GM12878 (cell line): ENCODE measurements around the gene PHEX. TPM values are rescaled to one million over a fixed set of nuclear protein-coding genes. Genes with fewer than 3 reads are reported as not detected.

ENCODE experiments used
- ATAC-seq: fragments of 200-7000 bp; cut with Tn5 transposase; 3 replicates; pipeline ENCODE4 v1.9.1; 2020; ENCODE audit warnings: mild to moderate bottlenecking, moderate library complexity
- BruUV-seq: library from RNA; stranded (reverse); fragments of 400-500 nt; replicated peaks from 2 replicates; lab custom pipeline; 2021; lab: Mats Ljungman, UMichigan
- CTCF ChIA-PET: fragments of 300-600 bp; sonication (Branson Sonifier 250); formaldehyde crosslinking; extraction: SDS; loops from one replicate; lab custom pipeline; 2021; ENCODE audit warnings: inconsistent platforms; lab: Yijun Ruan, JAX
- POLR2A ChIA-PET: fragments of 350-600 bp; formaldehyde crosslinking; extraction: SDS; loops from one replicate; lab custom pipeline; 2021; ENCODE audit warnings: inconsistent platforms; lab: Charles Lee
- RAD21 ChIA-PET: fragments of 300-600 bp; sonication (Branson Sonifier 250); formaldehyde crosslinking; loops from one replicate; lab custom pipeline; 2023; ENCODE audit warnings: antibody characterized with exemption; ENCODE audit not compliant: unreplicated experiment; lab: Charles Lee
- SMC1A ChIA-PET: fragments of 300-600 bp; sonication (Branson Sonifier 250); formaldehyde crosslinking; loops from one replicate; lab custom pipeline; 2023; ENCODE audit not compliant: unreplicated experiment, uncharacterized antibody; lab: Charles Lee
- DNase-seq: peaks from one replicate; pipeline ENCODE4 v3.0.0-alpha.2; 2011; ENCODE audit warnings: low read depth, low spot score
- FAIRE-seq: peaks from 3 replicates; lab custom pipeline; 2011; peaks lifted over from hg19 to GRCh38; lab: Jason Lieb, UNC
- H2AFZ ChIP-seq: 2 replicates; pipeline ENCODE4 v1.6.0; 2011; ENCODE audit warnings: low read depth, low read length, control low read depth; ENCODE audit not compliant: control insufficient read depth
- H3K27ac ChIP-seq: 2 replicates; pipeline ENCODE4 v1.5.1; 2011; ENCODE audit warnings: control low read depth; ENCODE audit not compliant: control insufficient read depth, insufficient read depth
- H3K27me3 ChIP-seq, 2 experiments: replicated peaks in 1 of 2; 2 replicates each; pipeline versions ENCODE4 v1.6.0 to v1.6.1; 2011; ENCODE audit warnings: low read length in 1 of 2; ENCODE audit not compliant: control insufficient read depth in 2 of 2, insufficient read depth in 2 of 2
- H3K36me3 ChIP-seq, 2 experiments: 2 replicates each; pipeline ENCODE4 v1.5.1; 2011; ENCODE audit warnings: low read length in 1 of 2; ENCODE audit not compliant: control insufficient read depth in 2 of 2, insufficient read depth in 2 of 2
- H3K4me1 ChIP-seq: 2 replicates; pipeline ENCODE4 v1.6.1; 2011; ENCODE audit warnings: mild to moderate bottlenecking, low read length, moderate library complexity, mixed read lengths; ENCODE audit not compliant: control insufficient read depth, insufficient read depth
- H3K4me2 ChIP-seq: 2 replicates; pipeline ENCODE4 v1.6.0; 2011; ENCODE audit warnings: control low read depth; ENCODE audit not compliant: control insufficient read depth, insufficient read depth
- H3K4me3 ChIP-seq: fragments of 200-600 bp; sonication (generic); 2 replicates; pipeline ENCODE4 v1.5.1; 2016
- H3K79me2 ChIP-seq: 2 replicates; pipeline ENCODE4 v1.6.0; 2011; ENCODE audit warnings: low read length; ENCODE audit not compliant: control insufficient read depth, insufficient read depth
- H3K9ac ChIP-seq: 2 replicates; pipeline ENCODE4 v1.8.0; 2011; ENCODE audit warnings: low read length, control low read depth, mixed read lengths; ENCODE audit not compliant: control insufficient read depth, insufficient read depth
- H3K9me3 ChIP-seq: replicated peaks from 3 replicates; pipeline ENCODE4 v1.5.1; 2011; ENCODE audit warnings: mild to moderate bottlenecking, low read length; ENCODE audit not compliant: control insufficient read depth, insufficient read depth
- H4K20me1 ChIP-seq: 2 replicates; pipeline ENCODE4 v1.6.0; 2011; ENCODE audit not compliant: control insufficient read depth, insufficient read depth
- ATF7 ChIP-seq: fragments of 450-650 bp; IDR thresholded peaks from 2 replicates; pipeline ENCODE4 v1.6.1; 2016; ENCODE audit warnings: low read depth, mild to moderate bottlenecking
- EZH2 ChIP-seq: IDR thresholded peaks from 2 replicates; pipeline ENCODE4 v1.6.1; 2012; ENCODE audit warnings: low read depth, mild to moderate bottlenecking, control low read depth, inconsistent platforms, low read length, borderline replicate concordance; ENCODE audit not compliant: control insufficient read depth
- IKZF1 ChIP-seq: fragments of 450-650 bp; conservative IDR thresholded peaks from 2 replicates; pipeline ENCODE4 v1.6.1; 2017; ENCODE audit warnings: antibody characterized with exemption, mild to moderate bottlenecking
- IKZF2 ChIP-seq, 2 experiments: fragments of 450-650 bp; IDR thresholded peaks; 2 replicates each; pipeline ENCODE4 v1.6.1; 2017; ENCODE audit warnings: mild to moderate bottlenecking in 2 of 2, moderate library complexity in 2 of 2
- IRF4 ChIP-seq: IDR thresholded peaks from 2 replicates; pipeline ENCODE4 v1.6.1; 2011; ENCODE audit warnings: low read depth, low read length
- NBN ChIP-seq: fragments of 450-650 bp; IDR thresholded peaks from 2 replicates; pipeline ENCODE4 v1.6.1; 2016
- NFYB ChIP-seq: IDR thresholded peaks from 2 replicates; pipeline ENCODE4 v1.6.1; 2011; ENCODE audit warnings: low read depth, mild to moderate bottlenecking, low read length, improper control_type of control experiment, moderate library complexity; ENCODE audit not compliant: insufficient read depth
- RAD21 ChIP-seq: IDR thresholded peaks from 2 replicates; pipeline ENCODE4 v1.6.1; 2011; ENCODE audit warnings: mild to moderate bottlenecking, low read depth, low read length, moderate library complexity; ENCODE audit not compliant: insufficient read depth
- RELB ChIP-seq: fragments of 450-650 bp; IDR thresholded peaks from 2 replicates; pipeline ENCODE4 v1.6.1; 2017; ENCODE audit warnings: low read depth, mild to moderate bottlenecking, moderate library complexity
- SMC3 ChIP-seq: IDR thresholded peaks from 2 replicates; pipeline ENCODE4 v1.6.1; 2011; ENCODE audit warnings: low read length, improper control_type of control experiment, borderline replicate concordance
- SP1 ChIP-seq: IDR thresholded peaks from one replicate; pipeline ENCODE4 v1.6.1; 2011; ENCODE audit warnings: low read depth, low read length
- SRF ChIP-seq, 2 experiments: IDR thresholded peaks; 2 replicates each; pipeline ENCODE4 v1.6.1; 2011; ENCODE audit warnings: low read depth in 2 of 2, low read length in 2 of 2, mild to moderate bottlenecking in 1 of 2, moderate library complexity in 1 of 2
- SUPT20H ChIP-seq: IDR thresholded peaks from 2 replicates; pipeline ENCODE4 v1.6.1; 2011; ENCODE audit warnings: low read depth, mild to moderate bottlenecking, low read length, moderate library complexity, borderline replicate concordance; ENCODE audit not compliant: control insufficient read depth
- SUZ12 ChIP-seq: fragments of 200-600 bp; sonication (generic); IDR thresholded peaks from one replicate; pipeline ENCODE4 v1.6.1; 2018; ENCODE audit warnings: antibody characterized with exemption, mild to moderate bottlenecking; ENCODE audit not compliant: unreplicated experiment
- WGBS: methylation state at CpG from one replicate; pipeline ENCODE4 v1.1.6; 2016; ENCODE audit warnings: low lambda C conversion rate; ENCODE audit not compliant: insufficient replicate concordance, insufficient coverage; ENCODE audit errors: missing lambda C conversion rate; 5-methylcytosine and 5-hydroxymethylcytosine counted together
- in situ Hi-C: fragments of 300-500 bp; cut with MboI; formaldehyde crosslinking; loops from 9 replicates; pipeline ENCODE4 v1.14.3; 2018; ENCODE audit warnings: mixed read lengths
- intact Hi-C: fragments of 100-400 bp; cut with micrococcal nuclease; formaldehyde crosslinking; loops from one replicate; pipeline ENCODE4 v1.14.2; 2022; ENCODE audit not compliant: unreplicated experiment
- polyA plus RNA-seq, 11 experiments: library from polyadenylated mRNA; depleted of rRNA in 4 of 11; unstranded in 6 of 11; stranded (reverse) in 5 of 11; fragments of >200 nt; fragmentation: Nextera tagmentation in 4 of 11; fragmentation: Illumina TruSeq in 1 of 11; extraction: Ambion mirVana in 4 of 11; extraction: Trizol in 1 of 11; gene quantifications; 1 replicate in 1 of 11; 2 replicates in 10 of 11; pipeline versions ENCODE4 v1.2.1 to v1.2.3, GENCODE V29; 2011 to 2016; ENCODE audit warnings: inconsistent platforms in 2 of 11, missing spikeins in 2 of 11, low read depth in 1 of 11
- total RNA-seq, 4 experiments: library from RNA; depleted of rRNA in 3 of 4; stranded (reverse); fragments of >200 nt in 3 of 4; fragmentation: Illumina TruSeq in 1 of 4; extraction: Trizol in 1 of 4; gene quantifications; 2 replicates each; pipeline versions ENCODE4 v1.2.1 to v1.2.3, GENCODE V29; 2013 to 2021
- TF ChIP-seq, protein P1 (sequence below): IDR thresholded peaks from 2 replicates; pipeline ENCODE4 v1.6.1; 2012; ENCODE audit warnings: low read depth, low read length, improper control_type of control experiment
- TF ChIP-seq, protein P2 (sequence below): IDR thresholded peaks from 2 replicates; pipeline ENCODE4 v1.6.1; 2012; ENCODE audit warnings: low read length, inconsistent platforms

The PHEX gene
- total and polyA plus RNA-seq, 10 of the 15 experiments (the other 5 are each of a cell fraction or from before 2014, with no cell fraction given) = 0.12 to 97.2 (median 0.55) TPM

GRCh38 chrX:22056235-22056634 is 24.1 kb downstream of the PHEX start:
- 0% methylated on average over 2 of the region's 2 CpGs for WGBS
- H3K27ac ChIP-seq = no peak overlapping the region
- CTCF ChIA-PET = interaction anchor here (1.5 to 2.5 kb wide), 4 partner anchors 8 to 71 kb away, joined by 4 to 10 read pairs (median 6); no protein-coding TSS in a partner anchor

GRCh38 chrX:22057667-22058066 is 25.5 kb downstream of the PHEX start:
- ChIA-PET CTCF (interaction anchor here (0.8 to 2.5 kb wide), 3 partner anchors 14 to 73 kb away, joined by 3 to 10 read pairs (median 3); no protein-coding TSS in a partner anchor), SMC1A (interaction anchor here (0.9 to 8.3 kb wide), 11 partner anchors 12 to 79 kb away, joined by 3 to 54 read pairs (median 5); no protein-coding TSS in a partner anchor), RAD21 (interaction anchor here (0.8 to 1.4 kb wide), 2 partner anchors 12 to 16 kb away, joined by 3 to 4 read pairs; no protein-coding TSS in a partner anchor), POLR2A (interaction anchor here (0.7 to 4.8 kb wide), 5 partner anchors 12 to 67 kb away, joined by 3 to 23 read pairs (median 3); no protein-coding TSS in a partner anchor)
- FAIRE-seq = no peak
- H3K9ac ChIP-seq = no peak overlapping the region
- no peaks in the 10 kb centered on the region for H3K27me3 ChIP-seq
- DNase-seq = no peak
- peak overlapping the region; percentile 5; the same call in 1 of the 2 replicates for H3K4me2 ChIP-seq
- H3K4me3 ChIP-seq = no peak overlapping the region
- no peaks in the 10 kb centered on the region; the same call in 2 of the 3 replicates for H3K9me3 ChIP-seq
- no peak overlapping the region for H3K27ac ChIP-seq
- peaks cover 16% of the 10 kb centered on the region for H3K4me1 ChIP-seq
- WGBS = 0% methylated on average over 3 of the region's 3 CpGs
- H3K79me2 ChIP-seq = no peaks in the 10 kb centered on the region
- ATAC-seq = peak; percentile 42
- H2AFZ ChIP-seq = peak overlapping the region; percentile 21
- intact Hi-C loops = no loop called here
- H4K20me1 ChIP-seq = no peaks in the 10 kb centered on the region
- in situ Hi-C loops = no loop called here
- no TSS peak for BruUV-seq
- H3K36me3 ChIP-seq = no peaks in the 10 kb centered on the region
- TF ChIP-seq RELB (0 out of 2 replicates have a peak, but pooled peaks have one; percentile 24), SUPT20H (no peak), RAD21 (no peak), SRF (IDR thresholded peaks at IDR 0.05; ENCODE audit: low read depth in 2 of 2, low read length in 2 of 2) (no peak), SMC3 (no peak), IRF4 (no peak), EZH2 (no peak), IKZF2 (IDR thresholded peaks at IDR 0.05) (peak; percentile 18 to 53; a peak in 2 of 4 replicates)
- TF ChIP-seq, protein P1, sequence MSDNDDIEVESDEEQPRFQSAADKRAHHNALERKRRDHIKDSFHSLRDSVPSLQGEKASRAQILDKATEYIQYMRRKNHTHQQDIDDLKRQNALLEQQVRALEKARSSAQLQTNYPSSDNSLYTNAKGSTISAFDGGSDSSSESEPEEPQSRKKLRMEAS = no peak
- TF ChIP-seq, protein P2, sequence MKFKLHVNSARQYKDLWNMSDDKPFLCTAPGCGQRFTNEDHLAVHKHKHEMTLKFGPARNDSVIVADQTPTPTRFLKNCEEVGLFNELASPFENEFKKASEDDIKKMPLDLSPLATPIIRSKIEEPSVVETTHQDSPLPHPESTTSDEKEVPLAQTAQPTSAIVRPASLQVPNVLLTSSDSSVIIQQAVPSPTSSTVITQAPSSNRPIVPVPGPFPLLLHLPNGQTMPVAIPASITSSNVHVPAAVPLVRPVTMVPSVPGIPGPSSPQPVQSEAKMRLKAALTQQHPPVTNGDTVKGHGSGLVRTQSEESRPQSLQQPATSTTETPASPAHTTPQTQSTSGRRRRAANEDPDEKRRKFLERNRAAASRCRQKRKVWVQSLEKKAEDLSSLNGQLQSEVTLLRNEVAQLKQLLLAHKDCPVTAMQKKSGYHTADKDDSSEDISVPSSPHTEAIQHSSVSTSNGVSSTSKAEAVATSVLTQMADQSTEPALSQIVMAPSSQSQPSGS = no peak

More at GRCh38 chrX:22056235-22056634, 24.1 kb downstream of the PHEX start:
- FAIRE-seq (no peak), ATAC-seq (peak; percentile 43), DNase-seq (no peak)
- Histone ChIP-seq H3K4me1 (peaks cover 13% of the 10 kb centered on the region), H3K4me3 (no peak overlapping the region), H3K27me3 (no peaks in the 10 kb centered on the region), H3K4me2 (no peak overlapping the region), H2AFZ (no peak overlapping the region), H4K20me1 (no peaks in the 10 kb centered on the region), H3K36me3 (no peaks in the 10 kb centered on the region), H3K79me2 (no peaks in the 10 kb centered on the region), H3K9ac (no peak overlapping the region), H3K9me3 (no peaks in the 10 kb centered on the region)
- intact Hi-C loops = no loop called here
- BruUV-seq = no TSS peak
- TF ChIP-seq NFYB (no peak), NBN (0 out of 2 replicates have a peak, but pooled peaks have one; percentile 16), ATF7 (0 out of 2 replicates have a peak, but pooled peaks have one; percentile 13), IKZF1 (no peak), SP1 (no peak), SUZ12 (no peak)
- ChIA-PET SMC1A (interaction anchor here (0.8 to 8.3 kb wide), 13 partner anchors 8 to 66 kb away, joined by 3 to 54 read pairs (median 5); no protein-coding TSS in a partner anchor), POLR2A (interaction anchor here (4.8 kb wide), 1 partner anchor 65 kb away, joined by 23 read pairs; no protein-coding TSS in a partner anchor), RAD21 (interaction anchor here (1.3 to 2.9 kb wide), 5 partner anchors 9 to 69 kb away, joined by 3 to 13 read pairs (median 4); no protein-coding TSS in a partner anchor)
- in situ Hi-C loops = no loop called here
